Stomach (tissue), 9 donors: ENCODE measurements around the gene ZNRF3. TPM values are rescaled to one million over a fixed set of nuclear protein-coding genes. Genes with fewer than 3 reads are reported as not detected.
"Not testable (repeated sequence)": the region's sequence is repeated elsewhere in the genome, so short reads cannot be mapped to it uniquely, and the experiment has no call there.

Experiments
- DNase-seq, 2 donors: peaks; one replicate each; pipeline versions ENCODE4 v3.0.0 to v3.0.0-alpha.2; 2013 to 2019
- H3K27ac ChIP-seq, 5 donors: fragments of 200-600 bp in 4 of 5; sonication (generic) in 4 of 5; one replicate each; pipeline ENCODE4 v1.5.1; 2013 to 2019; ENCODE audit warnings: mild to moderate bottlenecking in 1 of 5, moderate library complexity in 1 of 5
- H3K27me3 ChIP-seq, 3 donors: fragments of 200-600 bp; sonication (generic); one replicate each; pipeline ENCODE4 v1.5.1; 2017 to 2019; ENCODE audit warnings: mixed run types in 1 of 3
- H3K36me3 ChIP-seq, 4 donors: fragments of 200-600 bp; sonication (generic); 1 replicate in 3 of 4; 2 replicates in 1 of 4; pipeline ENCODE4 v1.5.1; 2016 to 2019
- H3K4me1 ChIP-seq, 4 donors: fragments of 200-600 bp; sonication (generic); one replicate each; pipeline ENCODE4 v1.5.1; 2016 to 2019
- H3K4me3 ChIP-seq, 4 donors: fragments of 200-600 bp; sonication (generic) in 3 of 4; one replicate each; pipeline ENCODE4 v1.5.1; 2016 to 2019; ENCODE audit warnings: mild to moderate bottlenecking in 1 of 4
- H3K9me3 ChIP-seq, 4 donors: fragments of 200-600 bp; sonication (generic); one replicate each; pipeline ENCODE4 v1.5.1; 2016 to 2019
- EP300 ChIP-seq: sonication (generic); formaldehyde crosslinking; IDR thresholded peaks from one replicate; pipeline ENCODE4 v1.6.1; 2017; ENCODE audit warnings: antibody characterized with exemption
- POLR2A ChIP-seq, 4 donors: fragments of 450-650 bp; IDR thresholded peaks; one replicate each; pipeline ENCODE4 v1.6.1; 2016; ENCODE audit warnings: antibody characterized with exemption in 4 of 4, control low read depth in 2 of 4, mild to moderate bottlenecking in 1 of 4, moderate library complexity in 1 of 4
- POLR2AphosphoS5 ChIP-seq, 3 donors: sonication (generic); formaldehyde crosslinking; IDR thresholded peaks; one replicate each; pipeline ENCODE4 v1.6.1; 2016; ENCODE audit warnings: antibody characterized with exemption in 3 of 3
- WGBS, 5 donors: extraction: QIAGEN DNeasy Blood & Tissue Kit in 3 of 5; methylation state at CpG; one replicate each; pipeline versions ENCODE4 v1.1.5 to v1.1.7; 2013 to 2018; 5-methylcytosine and 5-hydroxymethylcytosine counted together
- intact Hi-C: fragments of 100-400 bp; cut with DNase I; formaldehyde crosslinking; loops from one replicate; pipeline ENCODE4 v1.15.1; 2023; ENCODE audit warnings: low total_unique reads
- polyA plus RNA-seq, 3 donors: library from polyadenylated mRNA; stranded (reverse); fragments of 200-250 nt; gene quantifications; one replicate each; pipeline ENCODE4 v1.2.3, GENCODE V29; 2013
- total RNA-seq, 5 donors: library from RNA; depleted of rRNA; stranded (reverse); fragments of >200 nt; gene quantifications; one replicate each; pipeline versions ENCODE4 v1.1.0 to v1.2.3, GENCODE V29; 2014 to 2016
- TF ChIP-seq, protein P1 (sequence below), 7 experiments: fragments of 450-650 bp in 4 of 7; fragments of 200-600 bp in 3 of 7; sonication (generic) in 3 of 7; IDR thresholded peaks; one replicate each; pipeline ENCODE4 v1.5.1; 2016 to 2019; ENCODE audit warnings: antibody characterized with exemption in 7 of 7, control low read depth in 2 of 7, mild to moderate bottlenecking in 1 of 7
- donor health status: healthy with polysubstance abuse.
- donor health status: Bipolar disorder and iron deficiency.
- donor health status: healthy.

ZNRF3 gene
- total and polyA plus RNA-seq, 8 donors: 1.4 to 52.7 (median 3.6) TPM

DNA sequence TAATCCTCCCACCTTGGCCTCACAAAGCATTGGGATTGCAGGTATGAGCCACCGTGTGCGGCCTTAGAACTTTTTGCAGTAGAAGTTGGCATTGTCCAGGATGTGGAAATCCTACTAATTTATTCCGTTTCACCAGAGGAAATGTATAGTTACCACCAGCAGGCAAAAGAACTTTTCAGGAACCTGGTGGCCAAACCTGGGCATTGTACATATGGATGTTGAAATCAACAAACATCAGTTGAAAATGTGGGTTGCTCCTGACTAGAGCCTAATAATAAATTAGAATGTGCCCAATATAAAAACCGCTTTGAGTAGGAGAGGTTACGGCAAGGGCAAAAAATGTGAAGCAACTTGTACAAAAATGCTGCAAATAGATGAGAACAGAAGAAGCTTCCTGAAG is 42.3 kb upstream of the ZNRF3 start:
- H3K9me3 ChIP-seq: peaks cover 0 to 2% (median under 1%) of the 10 kb centered on the region in 4 donors
- TF ChIP-seq EP300: no peak
- TF ChIP-seq, protein P1, sequence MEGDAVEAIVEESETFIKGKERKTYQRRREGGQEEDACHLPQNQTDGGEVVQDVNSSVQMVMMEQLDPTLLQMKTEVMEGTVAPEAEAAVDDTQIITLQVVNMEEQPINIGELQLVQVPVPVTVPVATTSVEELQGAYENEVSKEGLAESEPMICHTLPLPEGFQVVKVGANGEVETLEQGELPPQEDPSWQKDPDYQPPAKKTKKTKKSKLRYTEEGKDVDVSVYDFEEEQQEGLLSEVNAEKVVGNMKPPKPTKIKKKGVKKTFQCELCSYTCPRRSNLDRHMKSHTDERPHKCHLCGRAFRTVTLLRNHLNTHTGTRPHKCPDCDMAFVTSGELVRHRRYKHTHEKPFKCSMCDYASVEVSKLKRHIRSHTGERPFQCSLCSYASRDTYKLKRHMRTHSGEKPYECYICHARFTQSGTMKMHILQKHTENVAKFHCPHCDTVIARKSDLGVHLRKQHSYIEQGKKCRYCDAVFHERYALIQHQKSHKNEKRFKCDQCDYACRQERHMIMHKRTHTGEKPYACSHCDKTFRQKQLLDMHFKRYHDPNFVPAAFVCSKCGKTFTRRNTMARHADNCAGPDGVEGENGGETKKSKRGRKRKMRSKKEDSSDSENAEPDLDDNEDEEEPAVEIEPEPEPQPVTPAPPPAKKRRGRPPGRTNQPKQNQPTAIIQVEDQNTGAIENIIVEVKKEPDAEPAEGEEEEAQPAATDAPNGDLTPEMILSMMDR (IDR thresholded peaks at IDR 0.05): no peak
- TF ChIP-seq POLR2A (IDR thresholded peaks at IDR 0.05): no peak
- intact Hi-C loops: no loop called here
- H3K4me1 ChIP-seq: no peaks in the 10 kb centered on the region
- 87 to 90% (median 89%) methylated on average over 5 of the region's 5 CpGs for WGBS, 5 donors
- no peak for DNase-seq
- no peaks in the 10 kb centered on the region for H3K27me3 ChIP-seq
- no peak overlapping the region for H3K4me3 ChIP-seq
- no peaks in the 10 kb centered on the region for H3K36me3 ChIP-seq
- H3K27ac ChIP-seq: no peak overlapping the region

DNA sequence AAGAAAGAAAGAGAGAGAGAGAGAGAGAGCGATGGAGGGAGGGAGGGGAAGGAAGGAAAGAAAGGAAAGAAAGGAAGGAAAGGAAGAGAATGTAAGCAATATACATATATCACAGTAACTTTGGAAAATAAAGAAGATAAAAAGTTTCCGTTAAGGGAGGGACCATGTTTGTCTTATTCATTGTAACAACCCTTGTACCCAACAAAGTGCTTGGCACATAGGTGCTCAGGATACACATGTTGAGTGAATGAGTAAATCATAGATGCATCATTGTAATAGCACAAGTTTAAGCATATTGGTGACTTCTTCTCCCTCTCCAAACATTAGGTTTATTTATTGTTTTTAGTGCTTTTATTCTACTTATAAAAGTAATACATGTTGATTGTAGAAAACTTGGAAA is 39.7 kb upstream of the ZNRF3 start:
- no peak overlapping the region for H3K4me3 ChIP-seq
- intact Hi-C loops: no loop called here
- peaks cover 0 to 21% (median 11%) of the 10 kb centered on the region in 4 donors for H3K9me3 ChIP-seq
- no peak overlapping the region for H3K27ac ChIP-seq
- WGBS, 5 donors: 61 to 76% (median 72%) methylated on average over 2 of the region's 2 CpGs
- no peak for DNase-seq
- TF ChIP-seq EP300: no peak
- TF ChIP-seq, protein P1 (IDR thresholded peaks at IDR 0.05): no peak
- TF ChIP-seq POLR2A (IDR thresholded peaks at IDR 0.05): no peak
- TF ChIP-seq POLR2AphosphoS5 (IDR thresholded peaks at IDR 0.05): no peak
- no peaks in the 10 kb centered on the region for H3K36me3 ChIP-seq
- no peaks in the 10 kb centered on the region for H3K4me1 ChIP-seq
- no peaks in the 10 kb centered on the region for H3K27me3 ChIP-seq

DNA sequence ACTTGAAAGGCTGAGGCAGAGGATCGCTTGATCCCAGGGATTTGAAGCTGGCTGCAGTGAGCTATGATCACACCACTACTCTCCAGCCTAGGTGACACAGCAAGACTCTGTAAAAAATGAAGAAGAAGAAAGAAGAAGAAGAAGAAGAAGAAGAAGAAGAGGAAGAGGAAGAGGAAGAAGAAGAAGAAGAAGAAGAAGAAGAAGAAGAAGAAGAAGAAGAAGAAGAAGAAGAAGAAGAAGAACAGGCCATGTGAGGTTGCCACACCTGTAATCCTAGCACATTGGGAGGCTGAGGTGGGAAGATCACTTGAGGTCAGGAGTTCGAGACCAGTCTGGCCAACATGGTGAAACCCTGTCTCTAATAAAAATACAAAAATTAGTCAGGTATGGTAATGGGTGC is 39.1 kb upstream of the ZNRF3 start:
- WGBS, 5 donors: 76 to 91% (median 82%) methylated on average over 2 of the region's 2 CpGs
- peaks cover 0 to 21% (median 11%) of the 10 kb centered on the region in 4 donors for H3K9me3 ChIP-seq
- intact Hi-C loops, H3K27me3 ChIP-seq, H3K36me3 ChIP-seq, H3K4me3 ChIP-seq, H3K4me1 ChIP-seq, DNase-seq, H3K27ac ChIP-seq: not testable (repeated sequence)

DNA sequence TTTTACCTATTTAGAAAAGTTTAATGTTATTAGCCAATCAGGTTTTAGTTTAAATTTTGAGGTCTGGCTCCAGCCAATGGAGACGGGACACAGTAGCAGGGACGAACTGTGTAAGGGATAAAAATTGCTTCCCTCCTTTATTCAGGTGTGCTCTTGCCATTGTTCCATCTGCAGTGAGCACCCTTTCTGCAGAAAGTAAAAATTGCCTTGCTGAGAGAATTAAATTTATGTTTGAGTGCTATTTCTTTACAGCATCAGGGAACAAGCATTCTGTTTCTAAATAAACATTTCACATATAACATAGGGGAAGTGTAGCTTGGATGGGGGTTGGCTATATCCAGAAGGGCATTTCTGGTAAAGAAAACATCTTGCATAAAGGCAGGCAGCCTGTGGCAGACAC is 36.4 kb upstream of the ZNRF3 start:
- no peak for DNase-seq

More for the DNA sequence above, 36.4 kb upstream of the ZNRF3 start:
- Histone ChIP-seq H3K4me1 (no peaks in the 10 kb centered on the region), H3K4me3 (no peak overlapping the region), H3K36me3 (no peaks in the 10 kb centered on the region), H3K9me3 (peaks cover 0 to 21% (median 11%) of the 10 kb centered on the region in 4 donors), H3K27me3 (no peaks in the 10 kb centered on the region), H3K27ac (no peak overlapping the region)
- intact Hi-C loops: no loop called here
- WGBS, 5 donors: 95 to 99% (median 97%) methylated on average over 2 of the region's 2 CpGs
- no peak for TF ChIP-seq POLR2AphosphoS5 (IDR thresholded peaks at IDR 0.05)
- TF ChIP-seq, protein P1 (IDR thresholded peaks at IDR 0.05): no peak
- no peak for TF ChIP-seq EP300
- no peak for TF ChIP-seq POLR2A (IDR thresholded peaks at IDR 0.05)
